HG02610 (cell line): ENCODE data around the gene TICAM2.

Experiments
- ATAC-seq: cut with Tn5 transposase; IDR thresholded peaks from one replicate; pipeline ENCODE4 v1.9.1; 2021; ENCODE audit warnings: mild to moderate bottlenecking, moderate library complexity; ENCODE audit not compliant: unreplicated experiment

The TICAM2 gene

GRCh38 chr5:115611873-115612272 lies 9.6 kb upstream of the TICAM2 start:
- no peak for ATAC-seq

GRCh38 chr5:115607935-115608334 lies 5.7 kb upstream of the TICAM2 start:
- ATAC-seq = no peak

GRCh38 chr5:115605436-115605835 lies 3.2 kb upstream of the TICAM2 start:
- ATAC-seq = no peak

- peak; percentile 1 for ATAC-seq
Observed at GRCh38 chr5:115602591-115603125, 379 bp upstream of the TICAM2 start.

GRCh38 chr5:115600766-115601165 lies 1.5 kb downstream of the TICAM2 start:
- ATAC-seq = no peak

GRCh38 chr5:115599924-115600323 lies 2.4 kb downstream of the TICAM2 start:
- no peak for ATAC-seq

GRCh38 chr5:115599502-115599901 lies 2.8 kb downstream of the TICAM2 start:
- ATAC-seq = peak; percentile 32

- ATAC-seq = no peak
Observed at GRCh38 chr5:115594128-115595047, 7.9 kb downstream of the TICAM2 start.

- ATAC-seq = no peak
Observed at GRCh38 chr5:115589043-115589442, 13.2 kb downstream of the TICAM2 start.

GRCh38 chr5:115588640-115589039 lies 13.6 kb downstream of the TICAM2 start:
- no peak for ATAC-seq

- no peak for ATAC-seq
Observed at GRCh38 chr5:115586525-115587146, 15.6 kb downstream of the TICAM2 start.

GRCh38 chr5:115585265-115585664 lies 17.0 kb downstream of the TICAM2 start:
- ATAC-seq = no peak

GRCh38 chr5:115584501-115584900 lies 17.8 kb downstream of the TICAM2 start:
- no peak for ATAC-seq

GRCh38 chr5:115583474-115583873 lies 18.8 kb downstream of the TICAM2 start:
- no peak for ATAC-seq

- no peak for ATAC-seq
Observed at GRCh38 chr5:115580941-115581340, 21.3 kb downstream of the TICAM2 start.

- ATAC-seq = peak; percentile 83
Observed at GRCh38 chr5:115579747-115580173, 22.5 kb downstream of the TICAM2 start.

- ATAC-seq = peak; percentile 4
Observed at GRCh38 chr5:115579216-115579615, 23.1 kb downstream of the TICAM2 start.

GRCh38 chr5:115578657-115579056 lies 23.6 kb downstream of the TICAM2 start:
- peak; percentile 27 for ATAC-seq

GRCh38 chr5:115577741-115578140 lies 24.5 kb downstream of the TICAM2 start:
- peak; percentile 40 for ATAC-seq

GRCh38 chr5:115577329-115577728 lies 24.9 kb downstream of the TICAM2 start:
- no peak for ATAC-seq

- no peak for ATAC-seq
Observed at GRCh38 chr5:115575167-115576070, 26.9 kb downstream of the TICAM2 start.
